ENCODE data around the gene LOC128125822.

DNA sequence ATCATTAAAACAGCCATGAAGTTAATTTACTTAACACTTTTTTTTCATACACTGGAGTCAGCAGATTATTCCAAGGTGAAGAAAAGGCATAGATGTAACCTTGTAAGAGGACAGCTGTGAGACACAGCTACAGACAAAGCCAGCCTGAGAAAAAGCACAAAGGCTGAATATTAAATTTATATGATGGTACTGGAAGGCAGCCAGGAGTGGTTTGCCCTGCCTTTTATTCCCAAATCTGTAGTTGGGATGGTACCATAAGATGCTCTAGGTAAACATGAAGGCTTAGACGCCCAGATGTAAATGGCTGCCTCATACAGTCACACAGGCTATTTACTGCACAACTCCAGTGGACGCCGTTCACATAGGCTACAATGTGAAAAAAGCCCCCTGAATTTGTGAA lies 42.1 kb upstream of the LOC128125822 start:
- TF ChIP-seq, protein P1, sequence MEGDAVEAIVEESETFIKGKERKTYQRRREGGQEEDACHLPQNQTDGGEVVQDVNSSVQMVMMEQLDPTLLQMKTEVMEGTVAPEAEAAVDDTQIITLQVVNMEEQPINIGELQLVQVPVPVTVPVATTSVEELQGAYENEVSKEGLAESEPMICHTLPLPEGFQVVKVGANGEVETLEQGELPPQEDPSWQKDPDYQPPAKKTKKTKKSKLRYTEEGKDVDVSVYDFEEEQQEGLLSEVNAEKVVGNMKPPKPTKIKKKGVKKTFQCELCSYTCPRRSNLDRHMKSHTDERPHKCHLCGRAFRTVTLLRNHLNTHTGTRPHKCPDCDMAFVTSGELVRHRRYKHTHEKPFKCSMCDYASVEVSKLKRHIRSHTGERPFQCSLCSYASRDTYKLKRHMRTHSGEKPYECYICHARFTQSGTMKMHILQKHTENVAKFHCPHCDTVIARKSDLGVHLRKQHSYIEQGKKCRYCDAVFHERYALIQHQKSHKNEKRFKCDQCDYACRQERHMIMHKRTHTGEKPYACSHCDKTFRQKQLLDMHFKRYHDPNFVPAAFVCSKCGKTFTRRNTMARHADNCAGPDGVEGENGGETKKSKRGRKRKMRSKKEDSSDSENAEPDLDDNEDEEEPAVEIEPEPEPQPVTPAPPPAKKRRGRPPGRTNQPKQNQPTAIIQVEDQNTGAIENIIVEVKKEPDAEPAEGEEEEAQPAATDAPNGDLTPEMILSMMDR (IDR thresholded peaks at IDR 0.05; ENCODE audit: insufficient read depth, low read length, poor library complexity, severe bottlenecking): no peak
- no peak for TF ChIP-seq EZH2phosphoT487 (conservative IDR thresholded peaks at IDR 0.05; ENCODE audit: low read length)

All from SU-DHL-6 (cell line).